Measurements from ENCODE around the gene SLFNL1.

GRCh38 chr1:41030872-41031616, 9.5 kb upstream of the SLFNL1 start:
- TF ChIP-seq CTCF (conservative IDR thresholded peaks at IDR 0.05; ENCODE audit: low read depth in 2 of 2) (no peak), POLR2AphosphoS5 (IDR thresholded peaks at IDR 0.05; ENCODE audit: low read depth) (no peak), REST (IDR thresholded peaks at IDR 0.05; ENCODE audit: unreplicated experiment) (no peak), EZH2 (IDR thresholded peaks at IDR 0.05; ENCODE audit: low read depth, unreplicated experiment) (no peak), ETS1 (IDR thresholded peaks at IDR 0.05) (no peak), STAT1 (IDR thresholded peaks at IDR 0.05; ENCODE audit: unreplicated experiment) (no peak), NANOG (IDR thresholded peaks at IDR 0.05; ENCODE audit: borderline replicate concordance) (no peak)

Measured in GM23338 (cell line).